Metanephros (tissue), 2 donors: ENCODE measurements around the gene ALDH1A3. TPM values are rescaled to one million over a fixed set of nuclear protein-coding genes. Genes with fewer than 3 reads are reported as not detected.

ENCODE experiments used
- small RNA-seq: library from RNA; depleted of rRNA; stranded (forward); fragments of <200 nt; gene quantifications from one replicate; pipeline ENCODE3, GENCODE V24; 2014; ENCODE audit warnings: low replicate concordance
- total RNA-seq: library from RNA; depleted of rRNA; stranded (reverse); fragments of >200 nt; gene quantifications from one replicate; pipeline ENCODE4 v1.2.3, GENCODE V29; 2014

Gene ALDH1A3
- total RNA-seq, result 8.0 TPM

DNA sequence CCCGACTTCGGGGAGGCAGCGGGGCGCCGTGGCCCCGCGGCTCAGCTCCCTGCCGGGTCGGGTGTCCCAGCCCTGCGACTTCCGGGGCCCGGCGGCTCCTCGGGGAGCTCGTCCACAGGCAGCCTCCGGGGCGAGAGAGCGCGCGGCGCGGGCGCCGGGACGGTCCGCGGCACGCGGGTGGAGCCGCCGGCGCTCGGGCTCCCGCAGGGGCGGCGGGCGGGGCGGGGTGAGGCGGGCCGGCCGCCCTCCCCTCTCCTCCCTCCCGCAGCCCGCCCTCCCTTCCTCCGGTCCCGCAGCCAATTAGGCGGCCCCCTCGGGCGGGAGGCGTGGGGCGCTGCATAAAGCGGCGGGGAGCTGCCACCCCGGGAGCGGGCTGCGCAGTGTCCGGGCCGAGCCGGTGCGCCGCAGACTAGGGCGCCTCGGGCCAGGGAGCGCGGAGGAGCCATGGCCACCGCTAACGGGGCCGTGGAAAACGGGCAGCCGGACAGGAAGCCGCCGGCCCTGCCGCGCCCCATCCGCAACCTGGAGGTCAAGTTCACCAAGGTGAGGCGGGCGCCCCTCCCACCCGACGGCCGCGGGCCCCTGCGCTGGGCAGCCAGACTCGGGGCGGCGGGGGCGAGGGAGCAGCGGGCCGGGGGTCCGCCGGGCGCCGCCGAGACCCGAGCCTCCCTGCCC, at the start of gene ALDH1A3:
ALDH1A3 (plus strand) TSS at position 368 of the 675 bp plus-strand sequence; CDS start at position 445, 77 bp downstream.

DNA sequence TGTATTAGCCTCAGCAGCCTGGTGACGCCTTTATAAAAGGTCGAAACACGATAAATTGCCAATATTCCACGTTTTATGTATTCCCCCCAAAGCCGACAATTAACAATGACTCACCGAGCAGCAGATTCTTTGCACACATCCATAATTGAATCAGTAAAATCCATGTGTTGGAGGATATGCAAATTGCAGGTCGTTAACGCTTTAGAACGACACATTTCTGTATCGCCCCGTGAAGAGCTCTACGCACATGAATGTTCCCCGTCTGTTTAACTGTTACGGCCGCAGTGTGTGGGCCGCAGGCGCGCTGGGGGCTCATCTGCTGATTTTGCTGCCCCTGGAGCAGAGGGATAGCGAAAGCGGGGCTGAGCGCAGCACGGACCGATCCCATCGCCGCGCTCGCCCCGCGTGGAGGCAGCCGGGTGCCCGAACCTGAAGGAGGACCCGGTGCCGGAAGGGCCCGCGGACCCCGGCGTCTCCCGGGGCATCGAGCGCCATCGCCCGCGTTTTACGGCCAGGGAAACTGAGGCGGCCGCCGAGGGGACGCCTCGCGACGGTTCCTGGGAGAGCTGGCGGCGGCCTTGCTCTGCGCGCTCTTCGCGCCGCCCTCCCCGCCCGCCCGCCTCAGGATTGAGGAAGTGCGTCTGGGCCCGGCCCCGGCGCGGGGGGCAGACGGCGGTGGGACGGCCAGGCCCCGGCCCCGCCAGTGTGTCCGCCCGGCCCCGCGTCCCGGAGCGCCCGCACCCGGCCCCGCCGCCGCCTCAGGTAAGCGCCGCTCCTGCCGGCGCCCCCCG, 39.3 kb downstream of the ALDH1A3 start, which contains the start of gene LRRK1:
LRRK1 (plus strand) TSS at position 668 of the 791 bp plus-strand sequence. CDS start 5,276 bp downstream, outside the sequence.

Small RNA genes within 50 kb of the gene (small RNA-seq; reads per million reads assigned to genes)
- gene AC015712.3, result not detected

Other genes starting within 250 kb of the ALDH1A3 start
- gene LRRK1, start 39.5 kb downstream of the ALDH1A3 start, total RNA-seq, result 11.7 TPM